VCaP (cell line): ENCODE measurements around the gene AGPAT2.

Source experiments
- H3K27ac ChIP-seq: fragments of 450-650 bp; 2 replicates; pipeline ENCODE4 v1.5.1; 2017
- CTCF ChIP-seq: fragments of 450-650 bp; conservative IDR thresholded peaks from 2 replicates; pipeline ENCODE4 v1.5.1; 2017; ENCODE audit warnings: mild to moderate bottlenecking, moderate library complexity

Gene AGPAT2

GRCh38 chr9:136654820-136655535, 32.3 kb downstream of the AGPAT2 start:
- no peak for TF ChIP-seq CTCF
- H3K27ac ChIP-seq = no peak overlapping the region

GRCh38 chr9:136653323-136654079, 33.8 kb downstream of the AGPAT2 start:
- H3K27ac ChIP-seq = no peak overlapping the region

GRCh38 chr9:136651860-136652259, 35.4 kb downstream of the AGPAT2 start:
- no peak overlapping the region for H3K27ac ChIP-seq
- TF ChIP-seq CTCF = no peak

More at GRCh38 chr9:136653323-136654079, 33.8 kb downstream of the AGPAT2 start:
- TF ChIP-seq CTCF = no peak

- no peak for TF ChIP-seq CTCF
- no peak overlapping the region for H3K27ac ChIP-seq
These were observed 36.6 kb downstream of the AGPAT2 start for GRCh38 chr9:136650648-136651047.

GRCh38 chr9:136650021-136650420, 37.2 kb downstream of the AGPAT2 start:
- TF ChIP-seq CTCF = no peak
- H3K27ac ChIP-seq = no peak overlapping the region

- no peak for TF ChIP-seq CTCF
- no peak overlapping the region for H3K27ac ChIP-seq
These were observed 38.5 kb downstream of the AGPAT2 start for GRCh38 chr9:136648751-136649150.

- no peak for TF ChIP-seq CTCF
- no peak overlapping the region for H3K27ac ChIP-seq
These were observed 40.2 kb downstream of the AGPAT2 start for GRCh38 chr9:136646827-136647711.
